MM.1S (cell line): ENCODE measurements around the gene PRAMEF13.
"Not testable (repeated sequence)": the region's sequence is repeated elsewhere in the genome, so short reads cannot be mapped to it uniquely, and the experiment has no call there.

Source experiments
- CTCF ChIP-seq: fragments of 300-600 bp; sonication (generic); IDR thresholded peaks from 2 replicates; pipeline ENCODE4 v1.5.1; 2016; ENCODE audit warnings: antibody characterized with exemption, low read length, mixed read lengths
- EZH2 ChIP-seq: fragments of 300-600 bp; sonication (generic); optimal IDR thresholded peaks from 2 replicates; pipeline ENCODE3; 2017; ENCODE audit warnings: low read depth, mild to moderate bottlenecking, antibody characterized with exemption, low read length, mixed read lengths

- TF ChIP-seq CTCF, EZH2: not testable (repeated sequence)
These were observed 45.9 kb upstream of the PRAMEF13 start for GRCh38 chr1:13247122-13247521.
